ENCODE measurements around the gene SHC1.

The SHC1 gene

GRCh38 chr1:155013632-155014031, 43.1 kb upstream of the SHC1 start:
- H3K36me3 ChIP-seq (ENCODE audit: low read depth): peaks cover 35% of the 10 kb centered on the region
- peak overlapping the region; percentile 92 for H3K27ac ChIP-seq (ENCODE audit: poor library complexity, severe bottlenecking)
- no peak for TF ChIP-seq CTCF (IDR thresholded peaks at IDR 0.05; ENCODE audit: poor library complexity, severe bottlenecking)
- peak; percentile 51 for DNase-seq (ENCODE audit: low spot score)
- no peaks in the 10 kb centered on the region for H3K27me3 ChIP-seq (ENCODE audit: insufficient read depth, poor library complexity, severe bottlenecking)
- no peaks in the 10 kb centered on the region for H3K9me3 ChIP-seq (ENCODE audit: severe bottlenecking)
- H3K4me3 ChIP-seq (ENCODE audit: severe bottlenecking): no peak overlapping the region
- no peak for ATAC-seq (ENCODE audit: low read depth)
- H3K4me1 ChIP-seq (ENCODE audit: insufficient read depth, poor library complexity, severe bottlenecking): peaks cover 28% of the 10 kb centered on the region

- peaks cover 33% of the 10 kb centered on the region for H3K4me1 ChIP-seq (ENCODE audit: insufficient read depth, poor library complexity, severe bottlenecking)
- peaks cover 40% of the 10 kb centered on the region for H3K36me3 ChIP-seq (ENCODE audit: low read depth)
- H3K4me3 ChIP-seq (ENCODE audit: severe bottlenecking): no peak overlapping the region
- H3K27ac ChIP-seq (ENCODE audit: poor library complexity, severe bottlenecking): peak overlapping the region; percentile 92
- no peaks in the 10 kb centered on the region for H3K9me3 ChIP-seq (ENCODE audit: severe bottlenecking)
- no peak for TF ChIP-seq CTCF (IDR thresholded peaks at IDR 0.05; ENCODE audit: poor library complexity, severe bottlenecking)
- no peaks in the 10 kb centered on the region for H3K27me3 ChIP-seq (ENCODE audit: insufficient read depth, poor library complexity, severe bottlenecking)
- ATAC-seq (ENCODE audit: low read depth) (no peak), DNase-seq (ENCODE audit: low spot score) (no peak)
These were observed 42.4 kb upstream of the SHC1 start for GRCh38 chr1:155012776-155013602.

- Histone ChIP-seq H3K4me1 (ENCODE audit: insufficient read depth, poor library complexity, severe bottlenecking) (peaks cover 38% of the 10 kb centered on the region), H3K27ac (ENCODE audit: poor library complexity, severe bottlenecking) (peak overlapping the region; percentile 92), H3K36me3 (ENCODE audit: low read depth) (peaks cover 45% of the 10 kb centered on the region), H3K4me3 (ENCODE audit: severe bottlenecking) (no peak overlapping the region), H3K9me3 (ENCODE audit: severe bottlenecking) (no peaks in the 10 kb centered on the region), H3K27me3 (ENCODE audit: insufficient read depth, poor library complexity, severe bottlenecking) (no peaks in the 10 kb centered on the region)
- DNase-seq (ENCODE audit: low spot score): peak; percentile 90
- TF ChIP-seq CTCF (IDR thresholded peaks at IDR 0.05; ENCODE audit: poor library complexity, severe bottlenecking): no peak
- peak; percentile 54 for ATAC-seq (ENCODE audit: low read depth)
These were observed 41.5 kb upstream of the SHC1 start for GRCh38 chr1:155012026-155012546.

- ATAC-seq (ENCODE audit: low read depth) (no peak; the same call in 1 of the 3 replicates), DNase-seq (ENCODE audit: low spot score) (peak; percentile 48)
- H3K4me3 ChIP-seq (ENCODE audit: severe bottlenecking): no peak overlapping the region
- H3K27me3 ChIP-seq (ENCODE audit: insufficient read depth, poor library complexity, severe bottlenecking): no peaks in the 10 kb centered on the region
- peak overlapping the region; percentile 92 for H3K27ac ChIP-seq (ENCODE audit: poor library complexity, severe bottlenecking)
- TF ChIP-seq CTCF (IDR thresholded peaks at IDR 0.05; ENCODE audit: poor library complexity, severe bottlenecking): no peak
- H3K36me3 ChIP-seq (ENCODE audit: low read depth): peaks cover 45% of the 10 kb centered on the region
- H3K9me3 ChIP-seq (ENCODE audit: severe bottlenecking): no peaks in the 10 kb centered on the region
- H3K4me1 ChIP-seq (ENCODE audit: insufficient read depth, poor library complexity, severe bottlenecking): peaks cover 38% of the 10 kb centered on the region
These were observed 41.0 kb upstream of the SHC1 start for GRCh38 chr1:155011437-155012025.

All from RWPE2 (cell line).